ENCODE data around the gene CDH15. TPM values are rescaled to one million over a fixed set of nuclear protein-coding genes. Genes with fewer than 3 reads are reported as not detected.
A peak's percentile ranks its signal among the peaks of the same experiment; 100 is the strongest.

The CDH15 gene
- polyA plus RNA-seq, 3 donors = 1.5 to 5.0 (median 2.9) TPM

DNA sequence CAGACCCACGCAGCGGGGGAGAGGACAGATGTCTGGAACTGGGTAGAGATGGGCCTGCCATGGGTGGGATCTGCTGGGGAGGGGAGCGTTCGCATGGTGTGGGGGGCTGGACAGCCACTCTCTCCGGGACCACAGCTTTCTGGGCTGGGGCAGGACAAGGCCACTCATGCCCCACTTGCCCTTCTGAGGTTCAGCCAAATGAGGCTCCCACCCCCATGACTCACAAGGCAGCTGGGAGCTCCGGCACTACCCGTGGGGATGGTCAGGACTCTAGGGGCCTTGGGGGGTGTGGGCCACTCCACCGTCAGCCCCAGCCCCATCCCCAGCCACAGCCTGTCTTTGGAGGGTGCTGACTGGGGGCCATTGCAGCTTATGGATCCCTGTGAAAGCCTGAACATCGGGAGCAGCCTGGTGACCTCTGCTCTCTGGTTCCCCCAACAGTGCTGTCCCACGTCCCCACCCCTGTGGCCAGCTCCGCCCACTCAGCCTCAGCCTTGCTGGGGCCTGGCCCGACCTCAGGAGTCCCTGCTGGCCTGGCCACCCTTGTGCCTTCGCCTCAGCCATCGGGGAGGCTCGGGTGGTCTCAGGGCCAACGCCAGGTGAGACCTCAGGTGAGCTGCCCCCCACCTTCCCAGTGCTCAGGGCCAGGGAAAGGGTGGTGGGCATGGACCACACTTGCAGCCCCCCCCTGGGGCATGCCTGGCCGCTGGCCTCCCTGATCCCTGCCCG, 4.7 kb upstream of the CDH15 start:
- no peak for DNase-seq (ENCODE audit: extremely low read depth in 1 of 11, low read depth in 9 of 11, low spot score in 4 of 11)

DNA sequence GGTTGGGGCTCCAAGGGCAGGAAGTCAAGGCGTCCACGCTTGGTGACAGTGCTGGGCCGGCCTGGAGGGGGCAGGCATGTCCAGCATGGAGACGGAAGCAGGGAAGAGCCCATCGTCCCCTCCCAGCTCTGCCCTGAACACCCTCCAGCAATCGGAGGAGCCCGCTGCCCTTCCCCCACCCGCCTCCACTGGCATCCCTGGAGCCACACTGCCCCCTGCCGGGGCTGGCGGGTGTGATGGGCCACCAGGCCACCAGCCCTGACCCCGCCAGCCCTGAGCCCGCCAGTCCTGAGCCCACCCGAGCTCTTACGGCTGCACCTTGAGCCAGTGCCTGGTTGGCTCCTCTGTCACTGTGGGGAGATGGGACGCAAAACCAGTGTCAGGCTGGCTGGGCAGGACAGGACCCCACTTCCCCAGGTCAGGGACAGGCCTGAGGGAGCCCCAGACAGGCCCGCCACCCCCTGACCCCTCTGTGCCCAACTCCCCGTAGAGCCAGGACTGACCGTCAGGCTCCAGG, 4.1 kb upstream of the CDH15 start:
- DNase-seq (ENCODE audit: extremely low read depth in 1 of 11, low read depth in 9 of 11, low spot score in 4 of 11) = peak in 6 of 11 donors; percentile 57 to 79 (median 72)

DNA sequence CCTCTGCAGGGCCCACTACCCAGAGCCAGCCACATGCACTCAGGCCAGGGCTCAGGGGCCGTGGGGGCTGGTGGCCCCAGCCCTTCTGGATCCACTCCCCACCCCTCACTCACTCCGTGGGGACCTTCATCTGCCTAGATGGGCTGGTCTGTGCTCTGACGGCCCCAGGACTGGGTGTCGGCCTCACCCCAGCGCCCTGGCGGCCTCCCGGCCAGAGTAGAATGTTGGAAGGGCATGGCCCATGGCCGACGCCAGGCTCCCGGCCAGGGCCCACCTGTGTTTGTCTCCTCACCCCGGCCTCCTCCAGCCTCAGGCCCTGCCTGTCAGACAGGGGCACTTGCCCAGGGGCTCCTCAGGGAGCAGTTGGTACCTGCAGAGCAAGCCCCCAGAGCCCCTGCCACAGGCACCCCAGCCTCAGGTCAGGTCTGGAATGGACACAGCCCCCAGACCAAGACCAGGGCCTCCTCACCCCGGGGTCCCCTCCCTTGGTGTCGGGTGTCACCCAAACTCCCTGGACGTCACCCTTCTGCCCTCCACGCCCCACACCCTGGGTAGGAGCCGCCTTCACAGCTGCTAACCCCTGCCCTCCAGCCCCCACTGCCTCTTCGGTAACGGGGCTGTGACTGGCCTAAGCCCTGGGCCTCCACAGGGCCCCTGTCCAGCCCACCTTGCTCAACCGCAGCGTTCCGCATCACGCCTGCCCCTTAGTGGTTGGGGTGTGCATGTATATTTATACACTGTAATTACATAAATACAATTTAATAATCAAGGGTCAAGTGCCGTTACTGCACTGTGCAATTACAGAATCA, 3.0 kb upstream of the CDH15 start:
- DNase-seq (ENCODE audit: extremely low read depth in 1 of 11, low read depth in 9 of 11, low spot score in 4 of 11) = no peak

DNA sequence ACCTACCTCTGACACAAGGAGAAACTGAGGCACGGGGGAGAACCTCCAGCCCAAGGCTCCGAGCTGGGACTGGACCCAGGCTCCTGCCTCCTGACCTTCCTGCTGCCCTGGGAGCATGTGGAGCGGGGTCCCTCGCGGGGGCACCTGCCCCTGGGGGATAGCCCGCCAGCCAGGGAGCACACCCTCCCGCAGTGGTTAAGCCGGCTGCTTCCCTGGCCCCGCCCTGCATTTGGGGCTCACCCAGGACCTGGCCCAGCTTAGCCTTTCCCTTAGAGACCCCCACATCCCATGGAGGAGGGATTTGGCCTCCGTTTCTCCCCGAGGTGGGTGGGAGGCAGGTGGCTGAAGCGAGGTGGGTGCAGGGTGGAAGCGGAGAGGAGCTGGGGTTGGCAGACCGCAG, 1.8 kb upstream of the CDH15 start:
- no peak for DNase-seq (ENCODE audit: extremely low read depth in 1 of 11, low read depth in 9 of 11, low spot score in 4 of 11)

DNA sequence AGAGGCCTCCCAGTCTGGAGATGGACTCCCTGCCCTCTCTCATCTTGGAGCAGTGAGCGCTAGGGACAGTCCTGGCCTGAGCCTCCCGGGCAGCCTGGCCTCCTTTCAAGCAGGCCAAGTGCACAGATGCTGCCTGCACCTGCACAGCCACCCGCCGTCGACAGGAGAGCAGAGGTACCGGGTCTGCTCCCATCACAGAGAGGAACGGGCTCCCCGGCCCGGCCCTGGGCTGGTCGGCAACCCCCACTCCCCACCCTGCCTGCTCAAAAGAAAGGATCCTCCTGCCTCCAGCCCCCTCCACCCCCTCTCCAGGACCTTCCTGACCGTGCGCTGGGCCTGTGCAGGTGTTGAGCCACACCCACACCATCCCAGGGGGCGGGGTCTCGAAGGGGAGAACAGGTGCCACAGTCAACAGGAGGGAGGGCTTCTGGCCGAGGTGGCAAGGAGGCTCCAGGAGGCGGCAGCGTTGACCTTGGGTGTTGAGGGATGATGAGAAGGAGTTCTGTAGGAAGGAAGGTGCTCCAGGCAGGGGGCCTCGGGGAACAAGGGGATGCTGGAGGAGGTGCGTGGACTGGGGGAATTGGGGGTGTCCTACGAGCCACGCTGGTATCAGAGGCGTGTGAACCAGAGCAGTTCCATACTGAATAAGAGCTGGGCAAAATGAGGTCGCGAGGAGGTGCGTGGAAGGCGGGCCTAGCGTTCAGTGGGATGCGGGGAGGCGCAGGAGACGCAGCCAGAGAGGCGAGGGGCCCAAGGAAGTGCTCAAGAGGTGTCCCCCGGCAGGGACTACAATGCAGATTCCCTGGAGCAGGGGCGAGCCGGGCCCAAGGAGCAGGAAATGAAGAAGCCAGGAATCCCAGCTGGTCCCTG, 967 bp upstream of the CDH15 start:
- no peak for DNase-seq (ENCODE audit: extremely low read depth in 1 of 11, low read depth in 9 of 11, low spot score in 4 of 11)

DNA sequence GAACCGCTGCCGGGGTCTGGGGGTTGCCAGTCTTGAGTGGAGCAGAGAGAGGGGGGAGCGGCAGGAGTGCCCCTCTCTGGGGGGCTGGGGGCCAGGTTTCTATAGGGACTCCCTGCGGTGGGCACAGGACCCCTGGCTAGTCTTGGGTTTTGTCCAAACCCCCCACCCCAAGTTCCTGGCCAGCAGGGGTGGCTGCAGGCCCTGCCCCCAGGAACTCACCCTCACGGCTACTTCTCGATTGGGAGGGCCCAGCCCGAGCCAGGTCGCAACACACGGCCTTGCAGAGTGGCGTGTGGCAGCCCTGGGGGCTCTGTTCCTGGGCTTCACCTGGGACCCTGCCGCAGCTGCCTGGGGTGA, 601 bp downstream of the CDH15 start:
- no peak for DNase-seq (ENCODE audit: extremely low read depth in 1 of 11, low read depth in 9 of 11, low spot score in 4 of 11)

DNA sequence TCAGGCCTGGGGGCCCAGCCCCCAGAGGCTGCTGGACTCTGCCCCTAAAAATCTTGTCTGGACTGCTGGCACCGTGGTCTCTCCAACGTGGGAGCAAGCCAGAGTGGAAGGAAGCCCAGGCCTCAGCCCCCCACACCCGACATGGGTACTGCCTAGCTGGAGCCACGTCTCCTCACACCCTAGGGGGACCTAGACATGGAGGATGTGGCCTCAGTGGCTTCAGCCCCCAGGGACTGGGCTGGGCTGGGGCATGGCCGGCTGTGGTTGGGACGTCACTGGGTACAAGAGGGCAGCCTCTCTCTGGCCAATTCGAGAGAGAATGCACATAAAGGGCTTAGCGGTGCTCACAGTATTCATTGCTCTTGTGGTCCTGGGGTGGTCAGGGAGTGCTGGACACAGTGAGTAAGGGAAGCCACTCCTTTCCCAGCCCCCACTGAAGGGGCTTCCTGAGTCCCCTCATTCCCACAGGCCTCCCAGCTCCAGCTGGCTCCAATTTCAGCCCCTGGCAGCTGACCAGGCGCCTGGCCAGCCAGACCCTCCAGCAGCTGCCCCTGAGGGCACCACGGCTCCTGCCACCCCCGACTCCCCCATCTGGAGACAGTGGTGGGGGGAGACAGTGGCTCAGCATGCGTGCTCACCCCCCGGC, 1.1 kb downstream of the CDH15 start:
- peak in 1 of 11 donors; percentile 55 for DNase-seq (ENCODE audit: extremely low read depth in 1 of 11, low read depth in 9 of 11, low spot score in 4 of 11)

DNA sequence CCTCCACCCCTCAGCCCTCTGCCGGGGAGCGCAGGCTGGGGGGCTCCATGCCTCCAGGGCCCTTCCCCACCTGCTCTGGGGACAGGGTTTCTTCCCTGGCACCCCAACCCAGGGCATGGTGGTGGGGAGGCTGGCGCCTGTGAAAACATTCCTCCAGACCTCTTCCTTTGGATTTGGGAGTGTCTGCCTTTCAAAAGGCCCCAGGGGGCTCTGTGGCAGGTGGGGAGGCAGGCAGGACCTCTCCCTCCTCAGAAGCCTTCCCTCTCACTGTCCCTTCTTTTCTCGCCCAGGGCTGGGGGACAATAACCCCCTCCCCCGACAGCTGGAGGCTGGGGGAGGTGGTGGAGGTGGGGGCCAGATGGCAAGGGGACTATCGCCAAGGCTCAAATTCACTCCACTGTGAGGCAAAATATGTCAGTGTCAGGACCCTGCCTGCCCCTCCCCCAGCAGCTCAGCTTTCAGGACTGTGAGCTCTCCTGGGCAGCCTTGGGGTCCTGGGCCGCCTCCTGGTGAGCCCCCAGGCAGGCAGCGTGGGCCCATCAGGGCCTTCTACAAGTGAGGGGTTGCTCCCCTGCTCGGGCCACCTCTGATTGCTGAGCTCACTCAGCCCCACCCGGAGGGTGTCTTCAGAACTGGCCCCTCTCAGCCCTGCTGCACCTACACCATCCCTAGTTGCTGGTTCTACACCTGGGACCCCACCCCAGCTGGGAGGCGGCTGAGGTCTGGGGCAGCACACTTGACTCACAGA, 1.8 kb downstream of the CDH15 start:
- DNase-seq (ENCODE audit: extremely low read depth in 1 of 11, low read depth in 9 of 11, low spot score in 4 of 11) = no peak

DNA sequence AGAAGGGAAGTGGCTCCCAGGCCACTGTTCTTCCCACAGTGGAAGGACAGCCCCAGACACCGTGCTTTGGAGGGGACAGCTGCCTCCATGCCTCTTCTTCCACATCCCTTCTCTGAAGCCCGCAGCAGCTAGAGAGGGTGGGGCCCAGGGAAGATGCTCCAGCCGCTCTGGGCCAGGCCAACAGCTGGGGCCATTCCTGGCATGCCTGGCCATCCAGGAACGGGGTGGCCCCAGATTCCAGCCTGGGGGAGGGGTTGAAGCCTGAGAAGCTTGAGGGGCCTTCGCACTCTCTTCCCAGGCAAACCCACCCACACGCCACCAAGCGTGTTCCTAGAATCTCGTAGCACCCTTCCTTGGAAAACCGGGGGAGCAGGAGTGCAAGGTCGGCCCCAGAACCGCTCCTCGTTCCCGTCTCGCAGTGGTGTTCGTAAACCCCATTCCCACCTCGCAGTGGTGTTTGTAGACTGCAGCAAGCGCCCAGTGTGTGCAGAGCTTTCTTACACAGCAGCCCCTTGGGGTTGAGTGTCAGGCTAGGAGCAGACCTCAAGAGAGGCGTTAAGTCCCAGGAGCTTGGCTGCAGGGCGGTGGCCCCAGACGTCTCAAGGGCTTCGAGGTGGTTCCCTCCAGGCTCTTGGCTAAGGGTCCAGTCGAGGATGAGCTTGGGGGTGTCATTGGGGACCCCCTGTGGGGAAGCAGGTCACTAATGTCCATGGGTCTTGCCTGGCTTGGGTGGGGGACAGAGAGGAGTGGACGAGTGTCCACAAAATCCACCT, 2.7 kb downstream of the CDH15 start:
- no peak for DNase-seq (ENCODE audit: extremely low read depth in 1 of 11, low read depth in 9 of 11, low spot score in 4 of 11)

DNA sequence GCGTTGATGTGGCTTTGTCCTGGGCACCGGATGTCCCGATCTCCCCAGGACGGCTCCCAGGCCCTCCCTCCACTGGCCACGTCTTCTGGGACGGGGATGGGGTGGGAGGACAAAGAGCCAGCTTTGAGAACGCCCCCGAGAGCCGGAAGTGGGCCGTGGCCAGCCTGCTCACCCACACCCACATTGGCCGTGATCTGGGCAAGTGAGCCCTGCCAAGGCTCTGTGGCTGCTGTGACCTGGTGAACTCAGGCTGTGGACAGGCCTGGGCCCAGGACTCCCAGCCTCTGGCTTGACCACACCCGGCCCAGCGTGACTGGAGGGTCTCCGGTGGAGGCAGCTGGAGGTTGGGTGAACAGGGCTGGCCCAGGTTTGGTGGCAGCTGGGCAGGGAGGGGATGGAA, 3.3 kb downstream of the CDH15 start:
- no peak for DNase-seq (ENCODE audit: extremely low read depth in 1 of 11, low read depth in 9 of 11, low spot score in 4 of 11)

DNA sequence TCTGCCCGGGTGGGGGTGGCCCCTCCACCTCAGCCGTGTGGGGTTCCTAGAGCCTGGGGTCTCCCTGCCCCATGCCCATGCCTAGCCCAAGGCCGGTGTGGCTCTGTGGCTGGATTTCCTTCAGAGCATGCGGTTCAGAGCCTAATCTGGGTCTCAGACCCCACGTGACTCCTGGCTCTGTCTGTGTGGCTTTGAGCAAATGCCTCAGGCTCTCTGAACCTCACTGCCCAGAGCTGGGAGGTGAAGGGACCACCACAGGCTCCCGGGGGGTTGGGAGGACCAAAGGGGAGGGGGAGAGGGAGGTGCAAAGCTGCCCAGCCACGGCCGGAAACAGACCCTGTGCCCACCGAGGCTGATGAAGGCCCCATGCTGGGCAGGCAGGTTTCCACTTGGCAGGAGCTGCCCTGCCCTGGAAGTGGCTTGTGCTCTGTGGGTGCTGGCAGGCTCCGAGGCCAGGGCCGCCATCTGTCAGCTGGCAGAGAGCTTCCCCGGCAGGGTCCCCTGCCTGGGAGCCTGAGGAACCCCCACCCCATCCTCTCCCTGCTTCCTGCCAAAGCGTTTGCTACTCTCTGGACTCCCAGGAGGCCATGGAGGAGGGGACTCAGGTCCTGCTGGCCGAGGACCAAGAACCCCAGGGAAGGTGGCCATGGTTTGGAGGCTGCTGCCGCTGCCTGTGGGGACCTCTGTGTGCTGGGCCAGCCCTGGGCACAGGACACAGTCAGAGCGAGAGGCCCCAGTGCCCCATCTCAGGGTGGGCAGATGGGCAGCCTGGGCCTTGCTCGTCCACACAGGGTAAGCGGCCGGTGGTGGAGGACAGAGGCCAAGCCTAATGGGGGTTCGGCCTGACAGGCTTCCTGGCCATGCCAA, 4.0 kb downstream of the CDH15 start:
- DNase-seq (ENCODE audit: extremely low read depth in 1 of 11, low read depth in 9 of 11, low spot score in 4 of 11) = no peak

DNA sequence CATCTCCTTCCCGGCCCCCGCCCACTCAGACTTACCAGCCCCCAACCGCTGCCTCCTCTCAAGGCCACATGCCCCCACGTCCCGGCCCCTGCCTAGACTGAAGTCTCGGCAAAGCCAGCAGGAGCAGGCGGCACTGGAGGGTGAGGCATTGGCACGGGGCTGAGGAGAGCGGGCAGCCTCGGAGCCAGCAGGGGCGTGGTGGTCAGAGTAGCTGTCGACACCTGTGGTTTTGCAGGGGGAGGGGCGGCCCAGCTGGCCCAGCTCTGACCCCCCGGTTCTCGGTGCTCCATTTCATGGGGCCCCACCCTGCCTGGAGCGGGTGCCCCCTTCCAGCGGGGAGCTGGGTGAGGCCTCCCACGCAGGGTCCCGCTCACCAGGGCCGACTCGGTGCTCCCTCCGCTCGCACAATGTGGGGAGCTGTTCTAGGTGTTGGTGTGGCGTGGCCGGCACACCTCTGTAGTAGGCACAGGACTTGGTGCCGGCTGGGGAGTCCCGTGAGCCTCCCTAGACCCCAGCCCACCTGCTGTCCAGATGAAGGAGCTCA, 4.7 kb downstream of the CDH15 start:
- DNase-seq (ENCODE audit: extremely low read depth in 1 of 11, low read depth in 9 of 11, low spot score in 4 of 11) = no peak

DNA sequence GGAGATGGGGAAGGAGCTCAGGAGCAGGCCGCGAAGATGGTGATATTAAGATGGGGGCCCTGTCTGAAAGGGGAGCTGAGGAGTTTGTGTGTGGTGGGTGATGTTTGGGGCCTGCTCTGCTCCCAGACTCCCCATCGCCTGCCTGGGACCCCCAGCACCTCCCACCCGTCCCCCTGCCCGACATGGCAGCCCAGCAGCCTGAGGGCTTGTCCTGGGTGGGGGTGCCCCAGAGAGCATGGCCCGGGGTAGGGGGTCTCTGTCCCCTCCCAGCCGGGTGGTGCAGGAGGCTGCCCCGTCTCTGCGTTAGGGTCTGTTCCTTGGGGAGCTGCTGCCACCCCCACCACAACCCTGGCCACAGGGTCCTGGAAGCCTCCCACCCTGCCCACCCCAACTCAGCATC, 5.2 kb downstream of the CDH15 start:
- DNase-seq (ENCODE audit: extremely low read depth in 1 of 11, low read depth in 9 of 11, low spot score in 4 of 11) = no peak

DNA sequence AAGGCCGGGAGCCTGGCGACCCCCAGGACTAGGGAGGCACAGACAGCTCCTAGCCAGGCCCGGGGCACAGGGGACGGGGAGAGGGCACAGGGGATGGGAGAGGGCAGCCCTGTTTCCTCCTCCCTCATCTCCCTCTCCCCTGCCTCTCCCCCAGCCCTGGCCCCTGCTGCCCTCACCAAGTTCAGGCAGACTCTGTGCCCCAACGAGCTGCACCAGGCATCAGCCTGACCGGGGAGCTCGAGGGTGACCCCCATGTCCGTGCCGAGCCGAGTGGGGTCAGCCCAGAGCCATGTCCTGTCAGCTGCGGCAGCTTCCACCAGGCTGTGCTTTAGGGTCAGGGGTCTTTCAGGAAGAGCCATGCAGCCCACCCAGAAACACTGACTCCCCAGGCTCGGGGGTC, 6.0 kb downstream of the CDH15 start:
- no peak for DNase-seq (ENCODE audit: extremely low read depth in 1 of 11, low read depth in 9 of 11, low spot score in 4 of 11)

DNA sequence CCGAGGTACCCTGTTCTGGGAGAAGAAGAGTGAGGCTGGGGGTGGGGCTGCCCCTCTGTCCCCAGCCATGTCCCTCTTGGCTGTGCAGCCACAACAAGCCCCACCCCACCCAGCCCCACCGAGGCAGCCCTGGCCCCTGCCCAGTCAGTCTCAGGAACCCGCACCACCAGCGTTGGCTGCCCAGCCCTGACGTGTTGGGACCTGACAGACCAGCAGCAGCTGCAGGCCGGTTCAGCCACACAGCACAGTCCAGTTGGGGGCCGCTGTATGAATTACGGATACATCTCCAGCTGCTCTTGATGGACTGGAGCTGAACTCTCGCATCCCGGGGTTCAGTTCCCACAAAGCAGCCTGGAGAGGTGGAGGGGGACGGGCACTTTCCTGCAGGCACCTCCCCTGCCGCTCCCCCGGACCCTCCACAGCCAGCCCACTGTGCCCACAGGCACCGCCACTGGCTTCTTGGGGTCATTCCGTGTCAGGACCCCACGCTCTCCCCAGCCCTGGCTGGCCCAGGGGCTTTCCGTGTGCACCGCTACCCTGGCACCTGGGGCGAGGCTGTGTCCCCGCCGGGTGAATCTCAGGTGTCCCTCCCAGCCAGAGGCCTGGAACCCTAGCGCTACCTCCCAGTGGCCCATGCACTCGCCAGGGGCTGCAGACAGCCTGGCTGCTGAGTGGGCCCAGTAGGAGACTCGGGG, 7.1 kb downstream of the CDH15 start:
- DNase-seq (ENCODE audit: extremely low read depth in 1 of 11, low read depth in 9 of 11, low spot score in 4 of 11) = no peak

DNA sequence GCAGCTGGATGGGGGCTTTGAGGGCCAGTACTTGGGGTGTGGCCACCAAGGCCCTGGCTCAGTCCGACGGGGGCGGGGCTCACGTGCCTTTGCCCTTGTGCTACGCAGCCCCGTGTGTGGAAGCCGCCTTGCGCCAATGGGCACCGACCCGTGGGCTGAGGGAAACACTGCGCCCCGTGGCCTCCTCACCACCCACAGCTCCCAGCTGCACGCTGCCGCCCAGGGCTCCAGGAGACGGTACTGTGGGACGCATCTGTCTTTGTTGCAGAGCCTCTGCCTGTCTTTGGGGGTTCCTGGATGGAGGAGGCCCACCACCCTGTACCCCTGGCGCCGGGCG, 7.6 kb downstream of the CDH15 start:
- DNase-seq (ENCODE audit: extremely low read depth in 1 of 11, low read depth in 9 of 11, low spot score in 4 of 11) = no peak

Data from renal cortex interstitium (tissue), 11 donors.